ENCODE data around the gene STN1.

Gene STN1

GRCh38 chr10:103843045-103843444 lies 74.9 kb downstream of the STN1 start:
- DNase-seq (ENCODE audit: low spot score): no peak

GRCh38 chr10:103842605-103843004 lies 75.4 kb downstream of the STN1 start:
- no peak for DNase-seq (ENCODE audit: low spot score)

- DNase-seq (ENCODE audit: low spot score): no peak
Measured at GRCh38 chr10:103841519-103841918, 76.5 kb downstream of the STN1 start.

- no peak for DNase-seq (ENCODE audit: low spot score)
Measured at GRCh38 chr10:103840740-103841070, 77.3 kb downstream of the STN1 start.

GRCh38 chr10:103839872-103840739 lies 77.9 kb downstream of the STN1 start:
- DNase-seq (ENCODE audit: low spot score): no peak

- no peak for DNase-seq (ENCODE audit: low spot score)
Measured at GRCh38 chr10:103839519-103839871, 78.5 kb downstream of the STN1 start.

- DNase-seq (ENCODE audit: low spot score): no peak
Measured at GRCh38 chr10:103838862-103839518, 79.0 kb downstream of the STN1 start.

- DNase-seq (ENCODE audit: low spot score): no peak
Measured at GRCh38 chr10:103838070-103838395, 80.0 kb downstream of the STN1 start.

GRCh38 chr10:103837370-103838069 lies 80.5 kb downstream of the STN1 start:
- no peak for DNase-seq (ENCODE audit: low spot score)

- DNase-seq (ENCODE audit: low spot score): no peak
Measured at GRCh38 chr10:103836861-103837260, 81.1 kb downstream of the STN1 start.

- DNase-seq (ENCODE audit: low spot score): no peak
Measured at GRCh38 chr10:103836273-103836672, 81.7 kb downstream of the STN1 start.

GRCh38 chr10:103835096-103836050 lies 82.6 kb downstream of the STN1 start:
- DNase-seq (ENCODE audit: low spot score): peak; percentile 68

GRCh38 chr10:103834436-103835095 lies 83.4 kb downstream of the STN1 start:
- DNase-seq (ENCODE audit: low spot score): no peak

GRCh38 chr10:103833731-103834365 lies 84.1 kb downstream of the STN1 start:
- DNase-seq (ENCODE audit: low spot score): no peak

- no peak for DNase-seq (ENCODE audit: low spot score)
Measured at GRCh38 chr10:103832806-103833205, 85.2 kb downstream of the STN1 start.

All from AG08396 (cell line).